HEK293 (cell line): Measurements from ENCODE around the gene FAM118A.

Experiments
- SP2 ChIP-seq: fragments of 450-650 bp; formaldehyde crosslinking; IDR thresholded peaks from 2 replicates; pipeline ENCODE4 v1.5.1; 2016; ENCODE audit warnings: missing biosample characterization, missing genetic modification characterization
- TCF7L2 ChIP-seq: IDR thresholded peaks from 2 replicates; pipeline ENCODE4 v1.6.1; 2011; ENCODE audit warnings: low read depth, mild to moderate bottlenecking, inconsistent platforms, low read length, moderate library complexity, borderline replicate concordance
- ZFP37 ChIP-seq: fragments of 450-650 bp; formaldehyde crosslinking; IDR thresholded peaks from 2 replicates; pipeline ENCODE4 v1.5.1; 2016; ENCODE audit warnings: missing biosample characterization, missing genetic modification characterization
- ZNF175 ChIP-seq: fragments of 450-650 bp; formaldehyde crosslinking; IDR thresholded peaks from 2 replicates; pipeline ENCODE4 v1.5.1; 2016; ENCODE audit warnings: missing biosample characterization, missing genetic modification characterization
- ZNF792 ChIP-seq: fragments of 450-650 bp; formaldehyde crosslinking; IDR thresholded peaks from 2 replicates; pipeline ENCODE4 v1.5.1; 2016; ENCODE audit warnings: missing biosample characterization, missing genetic modification characterization
- TF ChIP-seq, protein P1 (sequence below): fragments of 450-650 bp; formaldehyde crosslinking; IDR thresholded peaks from 2 replicates; pipeline ENCODE4; 2016; ENCODE audit warnings: missing biosample characterization, missing genetic modification characterization

DNA sequence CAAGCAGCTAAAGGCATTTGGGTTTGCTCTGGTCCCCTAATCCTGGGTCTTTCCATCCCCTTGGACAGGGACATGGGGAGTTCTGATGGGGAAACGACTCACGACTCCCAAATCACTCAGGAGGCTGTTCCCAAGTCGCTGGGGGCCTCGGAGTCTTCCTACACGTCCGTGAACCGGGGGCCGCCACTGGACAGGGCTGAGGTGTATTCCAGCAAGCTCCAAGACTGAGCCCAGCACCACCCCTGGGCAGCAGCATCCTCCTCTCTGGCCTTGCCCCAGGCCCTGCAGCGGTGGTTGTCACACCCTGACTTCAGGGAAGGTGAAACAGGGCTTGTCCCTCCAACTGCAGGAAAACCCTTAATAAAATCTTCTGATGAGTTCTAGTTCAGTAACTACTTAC, 14.2 kb upstream of the FAM118A start:
- no peak for TF ChIP-seq TCF7L2
- no peak for TF ChIP-seq ZNF792 (tag by site-specific recombination)
- TF ChIP-seq, protein P1, sequence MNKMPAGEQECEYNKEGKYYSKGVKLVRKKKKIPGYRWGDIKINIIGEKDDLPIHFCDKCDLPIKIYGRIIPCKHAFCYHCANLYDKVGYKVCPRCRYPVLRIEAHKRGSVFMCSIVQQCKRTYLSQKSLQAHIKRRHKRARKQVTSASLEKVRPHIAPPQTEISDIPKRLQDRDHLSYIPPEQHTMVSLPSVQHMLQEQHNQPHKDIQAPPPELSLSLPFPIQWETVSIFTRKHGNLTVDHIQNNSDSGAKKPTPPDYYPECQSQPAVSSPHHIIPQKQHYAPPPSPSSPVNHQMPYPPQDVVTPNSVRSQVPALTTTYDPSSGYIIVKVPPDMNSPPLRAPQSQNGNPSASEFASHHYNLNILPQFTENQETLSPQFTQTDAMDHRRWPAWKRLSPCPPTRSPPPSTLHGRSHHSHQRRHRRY (tag by site-specific recombination) = no peak
- no peak for TF ChIP-seq SP2 (tag by site-specific recombination)
- no peak for TF ChIP-seq ZFP37 (tag by site-specific recombination)
- TF ChIP-seq ZNF175 (tag by site-specific recombination) = no peak
